SH-SY5Y (cell line): ENCODE measurements around the gene PLEKHM1.

ENCODE experiments used
- GATA2 ChIP-seq: IDR thresholded peaks from 2 replicates; pipeline ENCODE4 v1.6.1; 2011; ENCODE audit warnings: mild to moderate bottlenecking, low read depth, low read length
- GATA3 ChIP-seq: IDR thresholded peaks from 2 replicates; pipeline ENCODE4 v1.6.1; 2011; ENCODE audit warnings: low read depth, mild to moderate bottlenecking, low read length, moderate library complexity

DNA sequence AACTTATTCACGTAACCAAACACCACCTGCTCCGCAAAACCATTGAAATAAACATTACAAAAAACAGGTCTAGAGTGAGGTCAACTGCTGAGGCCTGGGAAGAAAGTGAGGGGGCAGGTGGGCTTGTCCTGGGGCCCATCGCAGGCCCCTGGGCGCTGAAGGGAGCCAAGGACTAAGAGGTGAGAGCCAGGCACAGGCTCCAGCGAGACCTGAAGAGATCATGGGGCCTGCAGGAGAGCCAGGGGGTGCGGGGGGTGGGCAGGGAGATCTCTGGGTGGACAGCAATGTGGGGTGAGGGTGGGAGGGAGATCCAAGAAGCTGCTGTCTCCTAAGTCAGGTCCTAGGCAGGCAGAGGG is 65.8 kb downstream of the PLEKHM1 start:
- TF ChIP-seq GATA3 (no peak), GATA2 (no peak)
